PC-3 (cell line): ENCODE data around the gene SCO1. TPM values are rescaled to one million over a fixed set of nuclear protein-coding genes. Genes with fewer than 3 reads are reported as not detected.
A peak's percentile ranks its signal among the peaks of the same experiment; 100 is the strongest.

Experiments used
- ATAC-seq: fragments of 200-7000 bp; cut with Tn5 transposase; 2 replicates; pipeline ENCODE4 v1.9.1; 2020; ENCODE audit warnings: mild to moderate bottlenecking, moderate library complexity
- BruUV-seq: library from RNA; stranded (reverse); fragments of 400-500 nt; replicated peaks from 2 replicates; lab custom pipeline; 2021; lab: Mats Ljungman, UMichigan
- CTCF ChIA-PET: fragments of 300-600 bp; sonication (Branson Sonifier 250); formaldehyde crosslinking; loops from one replicate; lab custom pipeline; 2022; ENCODE audit warnings: antibody characterized with exemption; lab: Charles Lee
- POLR2A ChIA-PET: fragments of 300-600 bp; sonication (Branson Sonifier 250); formaldehyde crosslinking; loops from one replicate; lab custom pipeline; 2022; ENCODE audit warnings: antibody characterized with exemption; ENCODE audit not compliant: unreplicated experiment; lab: Charles Lee
- DNase-seq: peaks from one replicate; pipeline ENCODE4 v3.0.0-alpha.2; 2015
- H2AFZ ChIP-seq: fragments of 300-600 bp; sonication (generic); 2 replicates; pipeline ENCODE4 v1.6.0; 2016; ENCODE audit warnings: antibody characterized with exemption, low read length
- H3F3A ChIP-seq: fragments of 300-600 bp; sonication (generic); one replicate; pipeline ENCODE4 v1.6.0; 2017; ENCODE audit warnings: antibody characterized with exemption, low read length, control low read depth, mild to moderate bottlenecking; ENCODE audit not compliant: unreplicated experiment
- H3K27ac ChIP-seq: fragments of 300-600 bp; sonication (generic); 2 replicates; pipeline ENCODE4 v1.5.1; 2016; ENCODE audit warnings: mild to moderate bottlenecking, low read length
- H3K27me3 ChIP-seq: fragments of 300-600 bp; sonication (generic); 2 replicates; pipeline ENCODE4 v1.6.1; 2016; ENCODE audit warnings: low read length, mixed read lengths
- H3K36me3 ChIP-seq: fragments of 300-600 bp; sonication (generic); 2 replicates; pipeline ENCODE4 v1.6.1; 2016; ENCODE audit warnings: low read depth, mixed run types, low read length, mixed read lengths
- H3K4me1 ChIP-seq: fragments of 300-600 bp; sonication (generic); 2 replicates; pipeline ENCODE4 v1.5.1; 2016; ENCODE audit warnings: low read length; ENCODE audit not compliant: insufficient read depth
- H3K4me2 ChIP-seq: fragments of 300-600 bp; sonication (generic); 2 replicates; pipeline ENCODE4 v1.6.0; 2016; ENCODE audit warnings: low read length
- H3K4me3 ChIP-seq: fragments of 300-600 bp; sonication (generic); 2 replicates; pipeline ENCODE4 v1.5.1; 2016; ENCODE audit warnings: mild to moderate bottlenecking, low read length, mixed read lengths
- H3K79me2 ChIP-seq: fragments of 300-600 bp; sonication (generic); 2 replicates; pipeline ENCODE4 v1.6.1; 2017; ENCODE audit warnings: low read length, mixed read lengths
- H3K9ac ChIP-seq: fragments of 300-600 bp; sonication (generic); 2 replicates; pipeline ENCODE4 v1.6.0; 2016; ENCODE audit warnings: mild to moderate bottlenecking, low read length
- H3K9me2 ChIP-seq: fragments of 300-600 bp; sonication (generic); replicated peaks from 2 replicates; pipeline ENCODE4 v1.6.1; 2016; ENCODE audit warnings: mixed run types, low read length, mixed read lengths
- H3K9me3 ChIP-seq: fragments of 300-600 bp; sonication (generic); 2 replicates; pipeline ENCODE4 v1.6.1; 2016; ENCODE audit warnings: low read length, mixed read lengths
- H4K20me1 ChIP-seq: fragments of 300-600 bp; sonication (generic); 2 replicates; pipeline ENCODE4 v1.6.1; 2016; ENCODE audit warnings: low read length, mixed read lengths
- CTCF ChIP-seq: fragments of 300-600 bp; sonication (generic); conservative IDR thresholded peaks from 2 replicates; pipeline ENCODE4 v1.5.1; 2017; ENCODE audit warnings: antibody characterized with exemption, low read depth, mild to moderate bottlenecking, low read length
- EZH2 ChIP-seq: fragments of 300-600 bp; sonication (generic); IDR thresholded peaks from one replicate; pipeline ENCODE4 v1.6.1; 2017; ENCODE audit warnings: antibody characterized with exemption, mild to moderate bottlenecking, low read length; ENCODE audit not compliant: unreplicated experiment
- EZH2phosphoT487 ChIP-seq: fragments of 300-600 bp; sonication (generic); IDR thresholded peaks from 2 replicates; pipeline ENCODE4 v1.6.1; 2018; ENCODE audit warnings: mild to moderate bottlenecking, antibody characterized with exemption, low read length, borderline replicate concordance
- intact Hi-C: fragments of 100-400 bp; cut with micrococcal nuclease; formaldehyde crosslinking; loops from 2 replicates; pipeline ENCODE4 v1.9.0; 2023
- total RNA-seq: library from RNA; depleted of rRNA; stranded (reverse); fragments of >200 nt; gene quantifications from 2 replicates; pipeline ENCODE4 v1.2.3, GENCODE V29; 2014

SCO1 gene
- total RNA-seq, 1 experiment from 2014 or later: 59.7 TPM

GRCh38 chr17:10683853-10684252, 13.5 kb downstream of the SCO1 start:
- ChIA-PET POLR2A (no interaction called here), CTCF (no interaction called here)
- no peaks in the 10 kb centered on the region for H3K9me2 ChIP-seq
- no peaks in the 10 kb centered on the region for H3K27me3 ChIP-seq
- no peaks in the 10 kb centered on the region for H3K9me3 ChIP-seq
- no peak overlapping the region for H2AFZ ChIP-seq
- H3K4me1 ChIP-seq: no peaks in the 10 kb centered on the region
- BruUV-seq: no TSS peak
- no peak overlapping the region for H3K27ac ChIP-seq
- DNase-seq (peak; percentile 33), ATAC-seq (no peak)
- H4K20me1 ChIP-seq: no peaks in the 10 kb centered on the region; the same call in 1 of the 2 replicates
- H3K9ac ChIP-seq: no peak overlapping the region
- H3K79me2 ChIP-seq: peaks cover 16% of the 10 kb centered on the region; the same call in 1 of the 2 replicates
- no peaks in the 10 kb centered on the region for H3F3A ChIP-seq
- H3K4me2 ChIP-seq: no peak overlapping the region
- H3K36me3 ChIP-seq: peaks cover 49% of the 10 kb centered on the region
- no peak for TF ChIP-seq EZH2
- TF ChIP-seq CTCF: peak; percentile 62
- H3K4me3 ChIP-seq: no peak overlapping the region
- intact Hi-C loops: no loop called here

- CTCF ChIA-PET: no interaction called here
- H3K27ac ChIP-seq: no peak overlapping the region
- no peaks in the 10 kb centered on the region for H3K9me3 ChIP-seq
- no peaks in the 10 kb centered on the region for H3K4me1 ChIP-seq
- no peak overlapping the region for H3K4me2 ChIP-seq
- intact Hi-C loops: no loop called here
- H3K4me3 ChIP-seq: no peak overlapping the region
- H3F3A ChIP-seq: no peaks in the 10 kb centered on the region
- no peaks in the 10 kb centered on the region for H3K27me3 ChIP-seq
- H3K9ac ChIP-seq: no peak overlapping the region
- H2AFZ ChIP-seq: no peak overlapping the region
- H4K20me1 ChIP-seq: no peaks in the 10 kb centered on the region
- no peaks in the 10 kb centered on the region for H3K79me2 ChIP-seq
- POLR2A ChIA-PET: no interaction called here
- no peak for ATAC-seq
- H3K9me2 ChIP-seq: no peaks in the 10 kb centered on the region
- no TSS peak for BruUV-seq
- DNase-seq: no peak
- no peak for TF ChIP-seq CTCF
- TF ChIP-seq EZH2phosphoT487: no peak
- TF ChIP-seq EZH2: no peak
- H3K36me3 ChIP-seq: peaks cover 52% of the 10 kb centered on the region
Measured at GRCh38 chr17:10681866-10682446, 15.4 kb downstream of the SCO1 start.

GRCh38 chr17:10674704-10675103, 22.6 kb downstream of the SCO1 start:
- POLR2A ChIA-PET: no interaction called here
- Histone ChIP-seq H3K27ac (no peak overlapping the region), H3F3A (no peaks in the 10 kb centered on the region), H2AFZ (no peak overlapping the region), H3K4me1 (no peaks in the 10 kb centered on the region), H4K20me1 (no peaks in the 10 kb centered on the region), H3K36me3 (peaks cover 7% of the 10 kb centered on the region; the same call in 1 of the 2 replicates), H3K9me2 (no peaks in the 10 kb centered on the region), H3K4me2 (no peak overlapping the region), H3K9ac (no peak overlapping the region), H3K4me3 (no peak overlapping the region), H3K79me2 (no peaks in the 10 kb centered on the region), H3K27me3 (no peaks in the 10 kb centered on the region), H3K9me3 (no peaks in the 10 kb centered on the region)
- intact Hi-C loops: no loop called here
- CTCF ChIA-PET: no interaction called here
- BruUV-seq: no TSS peak
- no peak for TF ChIP-seq CTCF
- DNase-seq (no peak), ATAC-seq (no peak)
